IPS-20b (cell line): Measurements from ENCODE around the gene TOMM22.
A peak's percentile ranks its signal among the peaks of the same experiment; 100 is the strongest.

ENCODE experiments used
- H3K27ac ChIP-seq: one replicate; pipeline ENCODE4 v1.5.1; 2013; ENCODE audit warnings: low read length
- H3K27me3 ChIP-seq: 2 replicates; pipeline ENCODE4 v1.6.1; 2013; ENCODE audit warnings: mild to moderate bottlenecking, low read length, inconsistent platforms; ENCODE audit not compliant: insufficient read depth
- H3K36me3 ChIP-seq: 2 replicates; pipeline ENCODE4 v1.6.1; 2013; ENCODE audit warnings: low read depth, mild to moderate bottlenecking, inconsistent platforms, low read length, moderate library complexity; ENCODE audit not compliant: insufficient read depth
- H3K4me1 ChIP-seq: 2 replicates; pipeline ENCODE4 v1.6.1; 2013; ENCODE audit warnings: mild to moderate bottlenecking, control low read depth, inconsistent platforms, low read length, moderate library complexity; ENCODE audit not compliant: insufficient read depth
- H3K4me3 ChIP-seq: 2 replicates; pipeline ENCODE4 v1.5.1; 2013; ENCODE audit warnings: mild to moderate bottlenecking, low read length, inconsistent platforms
- H3K9ac ChIP-seq: 2 replicates; pipeline ENCODE4 v1.6.1; 2013; ENCODE audit warnings: low read depth, mild to moderate bottlenecking, inconsistent platforms, low read length, moderate library complexity
- H3K9me3 ChIP-seq: 2 replicates; pipeline ENCODE4 v1.6.1; 2013; ENCODE audit warnings: mild to moderate bottlenecking, low read depth, low read length, inconsistent platforms; ENCODE audit not compliant: insufficient read depth

Gene TOMM22

GRCh38 chr22:38706901-38707195, 25.1 kb downstream of the TOMM22 start:
- peak overlapping the region; percentile 76 for H3K9ac ChIP-seq

GRCh38 chr22:38707346-38707745, 25.6 kb downstream of the TOMM22 start:
- Histone ChIP-seq H3K4me1 (peaks cover 29% of the 10 kb centered on the region), H3K9me3 (no peaks in the 10 kb centered on the region), H3K27ac (no peak overlapping the region), H3K4me3 (peak overlapping the region; percentile 88), H3K27me3 (no peaks in the 10 kb centered on the region), H3K9ac (peak overlapping the region; percentile 76; the same call in 1 of the 2 replicates), H3K36me3 (peaks cover 23% of the 10 kb centered on the region)

More at GRCh38 chr22:38706901-38707195, 25.1 kb downstream of the TOMM22 start:
- peaks cover 25% of the 10 kb centered on the region for H3K4me1 ChIP-seq
- no peaks in the 10 kb centered on the region for H3K9me3 ChIP-seq
- peaks cover 18% of the 10 kb centered on the region for H3K36me3 ChIP-seq
- peak overlapping the region; percentile 88 for H3K4me3 ChIP-seq
- no peak overlapping the region for H3K27ac ChIP-seq
- peaks cover under 1% of the 10 kb centered on the region; the same call in 1 of the 2 replicates for H3K27me3 ChIP-seq

- Histone ChIP-seq H3K36me3 (peaks cover 28% of the 10 kb centered on the region), H3K9ac (no peak overlapping the region), H3K27ac (no peak overlapping the region), H3K9me3 (no peaks in the 10 kb centered on the region), H3K4me1 (peaks cover 35% of the 10 kb centered on the region), H3K4me3 (peak overlapping the region; percentile 88), H3K27me3 (no peaks in the 10 kb centered on the region)
These were observed 26.2 kb downstream of the TOMM22 start for GRCh38 chr22:38707984-38708383.

- H3K4me1 ChIP-seq = peaks cover 32% of the 10 kb centered on the region
These were observed 27.5 kb downstream of the TOMM22 start for GRCh38 chr22:38709306-38709705.

GRCh38 chr22:38710351-38710750, 28.6 kb downstream of the TOMM22 start:
- Histone ChIP-seq H3K27me3 (no peaks in the 10 kb centered on the region), H3K36me3 (peaks cover 34% of the 10 kb centered on the region)

More at GRCh38 chr22:38709306-38709705, 27.5 kb downstream of the TOMM22 start:
- H3K36me3 ChIP-seq = peaks cover 28% of the 10 kb centered on the region
- H3K27me3 ChIP-seq = no peaks in the 10 kb centered on the region
- H3K27ac ChIP-seq = no peak overlapping the region
- H3K9me3 ChIP-seq = no peaks in the 10 kb centered on the region
- H3K4me3 ChIP-seq = no peak overlapping the region
- H3K9ac ChIP-seq = no peak overlapping the region

GRCh38 chr22:38710866-38711265, 29.1 kb downstream of the TOMM22 start:
- Histone ChIP-seq H3K36me3 (peaks cover 39% of the 10 kb centered on the region), H3K27me3 (no peaks in the 10 kb centered on the region), H3K27ac (no peak overlapping the region), H3K4me1 (peaks cover 26% of the 10 kb centered on the region), H3K4me3 (no peak overlapping the region), H3K9ac (no peak overlapping the region), H3K9me3 (no peaks in the 10 kb centered on the region)

More at GRCh38 chr22:38710351-38710750, 28.6 kb downstream of the TOMM22 start:
- no peaks in the 10 kb centered on the region for H3K9me3 ChIP-seq
- H3K4me3 ChIP-seq = no peak overlapping the region
- H3K27ac ChIP-seq = no peak overlapping the region
- H3K4me1 ChIP-seq = peaks cover 26% of the 10 kb centered on the region
- H3K9ac ChIP-seq = no peak overlapping the region

GRCh38 chr22:38712486-38713207, 30.9 kb downstream of the TOMM22 start:
- H3K27ac ChIP-seq = no peak overlapping the region
- no peaks in the 10 kb centered on the region for H3K9me3 ChIP-seq
- peaks cover 18% of the 10 kb centered on the region for H3K4me1 ChIP-seq
- no peaks in the 10 kb centered on the region for H3K27me3 ChIP-seq
- H3K4me3 ChIP-seq = no peak overlapping the region
- peak overlapping the region; percentile 20; the same call in 1 of the 2 replicates for H3K9ac ChIP-seq
- H3K36me3 ChIP-seq = peaks cover 56% of the 10 kb centered on the region

GRCh38 chr22:38713921-38714320, 32.2 kb downstream of the TOMM22 start:
- Histone ChIP-seq H3K4me3 (no peak overlapping the region), H3K36me3 (peaks cover 67% of the 10 kb centered on the region), H3K4me1 (peaks cover 14% of the 10 kb centered on the region), H3K9ac (no peak overlapping the region), H3K27me3 (no peaks in the 10 kb centered on the region), H3K9me3 (no peaks in the 10 kb centered on the region), H3K27ac (no peak overlapping the region)

GRCh38 chr22:38715176-38715764, 33.5 kb downstream of the TOMM22 start:
- Histone ChIP-seq H3K36me3 (peaks cover 65% of the 10 kb centered on the region), H3K27me3 (no peaks in the 10 kb centered on the region), H3K9me3 (no peaks in the 10 kb centered on the region), H3K27ac (no peak overlapping the region), H3K4me3 (no peak overlapping the region), H3K4me1 (peaks cover 10% of the 10 kb centered on the region), H3K9ac (no peak overlapping the region)

- peaks cover 65% of the 10 kb centered on the region for H3K36me3 ChIP-seq
- no peak overlapping the region for H3K9ac ChIP-seq
These were observed 34.1 kb downstream of the TOMM22 start for GRCh38 chr22:38715852-38716251.

GRCh38 chr22:38716271-38716670, 34.5 kb downstream of the TOMM22 start:
- Histone ChIP-seq H3K4me1 (peaks cover 10% of the 10 kb centered on the region), H3K9ac (no peak overlapping the region), H3K4me3 (no peak overlapping the region), H3K36me3 (peaks cover 65% of the 10 kb centered on the region), H3K27me3 (no peaks in the 10 kb centered on the region), H3K27ac (no peak overlapping the region), H3K9me3 (no peaks in the 10 kb centered on the region)

More at GRCh38 chr22:38715852-38716251, 34.1 kb downstream of the TOMM22 start:
- peaks cover 10% of the 10 kb centered on the region for H3K4me1 ChIP-seq
- H3K27ac ChIP-seq = no peak overlapping the region
- no peaks in the 10 kb centered on the region for H3K27me3 ChIP-seq
- no peak overlapping the region for H3K4me3 ChIP-seq
- H3K9me3 ChIP-seq = no peaks in the 10 kb centered on the region

GRCh38 chr22:38716826-38717225, 35.1 kb downstream of the TOMM22 start:
- H3K9ac ChIP-seq = no peak overlapping the region
- peaks cover 10% of the 10 kb centered on the region for H3K4me1 ChIP-seq
- no peaks in the 10 kb centered on the region for H3K9me3 ChIP-seq
- H3K4me3 ChIP-seq = no peak overlapping the region
- no peak overlapping the region for H3K27ac ChIP-seq
- H3K36me3 ChIP-seq = peaks cover 70% of the 10 kb centered on the region
- H3K27me3 ChIP-seq = no peaks in the 10 kb centered on the region
